Measurements from ENCODE around the gene SERPINB8.
"Not testable (repeated sequence)": the region's sequence is repeated elsewhere in the genome, so short reads cannot be mapped to it uniquely, and the experiment has no call there.

SERPINB8 gene

DNA sequence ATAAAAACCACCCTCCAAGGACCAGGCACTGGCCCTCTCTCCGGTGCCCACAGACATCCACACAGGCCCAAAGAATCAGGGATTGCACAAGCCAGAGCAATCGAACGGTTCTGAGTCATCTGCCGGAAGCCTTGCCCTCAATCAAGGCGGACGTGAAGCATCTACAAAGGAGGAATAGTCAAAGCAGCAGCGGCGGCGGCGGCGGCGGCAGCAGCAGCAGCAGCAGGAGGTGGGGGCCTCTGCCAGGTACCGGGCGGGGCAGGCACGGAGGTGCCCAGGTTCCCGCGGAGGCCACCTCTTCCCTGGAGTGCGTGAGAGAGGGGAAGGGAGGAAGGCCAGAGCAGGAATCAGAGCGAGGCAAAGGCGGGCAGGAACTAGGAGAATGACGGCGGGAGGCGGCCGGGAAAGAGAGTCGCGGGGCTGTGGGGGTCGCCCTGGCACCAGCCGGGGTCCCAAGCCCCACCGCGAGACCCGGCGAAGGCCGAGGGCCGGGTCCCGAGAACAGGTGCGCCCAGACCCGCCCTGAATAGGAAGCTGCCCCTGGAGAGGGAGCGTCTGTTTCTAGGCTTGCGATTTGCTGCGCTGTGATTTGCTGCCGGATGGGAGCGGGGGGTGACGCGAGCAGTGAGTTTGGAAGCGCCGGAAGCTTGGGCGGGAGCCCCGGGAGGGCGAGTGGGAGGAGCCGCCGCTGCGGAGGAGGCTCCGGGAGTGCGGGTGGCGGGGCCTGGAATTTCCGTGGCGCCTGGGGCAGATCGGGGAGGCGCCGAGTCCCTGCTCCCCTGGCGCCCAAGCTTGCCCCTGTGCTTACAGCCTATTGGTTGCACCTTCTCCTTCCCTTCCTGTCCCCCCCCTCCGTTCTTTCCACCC is at the start of gene SERPINB8:
Gene SERPINB8, plus strand, starts transcription at position 140 of the 867 bp plus-strand sequence. CDS start 8,228 bp downstream, outside the sequence.
- peak; percentile 71 for DNase-seq (ENCODE audit: low read depth)

DNA sequence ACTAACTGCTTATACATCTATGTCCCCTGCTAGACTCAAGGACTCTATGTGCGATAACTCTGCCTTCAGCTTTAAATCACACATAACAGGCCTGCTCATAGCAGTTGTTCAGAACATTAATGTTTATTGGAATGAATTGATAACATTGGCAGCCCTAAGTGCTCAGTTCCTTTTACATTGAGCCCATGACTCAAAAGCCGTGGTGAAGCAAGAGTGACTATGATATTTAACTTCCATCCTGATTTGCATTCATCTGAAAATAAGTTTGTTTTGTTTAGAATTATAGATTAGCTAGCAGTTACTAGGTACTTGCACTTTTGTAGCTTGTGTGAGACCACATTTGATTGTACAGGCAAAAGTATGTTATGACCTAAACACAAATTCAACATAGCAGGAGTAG is 47.8 kb upstream of the SERPINB8 start:
- DNase-seq (ENCODE audit: low read depth) = no peak

DNA sequence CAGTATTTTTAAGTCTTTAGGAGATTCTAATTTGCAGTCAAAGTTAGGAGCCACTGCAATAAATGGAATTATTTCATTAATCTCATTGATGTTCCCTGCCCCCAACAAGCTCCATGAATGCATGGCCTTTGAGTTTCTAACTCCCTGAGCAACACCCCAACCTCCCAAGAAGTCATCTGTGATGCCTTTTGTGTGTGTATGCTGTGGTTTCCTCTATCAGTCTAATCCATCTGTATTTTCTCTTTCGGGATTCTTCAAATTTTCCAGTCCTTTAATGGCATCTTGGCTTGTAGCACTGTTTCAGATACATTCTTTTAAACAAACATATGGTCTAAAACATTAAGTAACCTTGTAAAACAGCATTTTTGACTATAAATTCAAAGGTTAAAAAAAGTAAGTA is 45.3 kb upstream of the SERPINB8 start:
- no peak for DNase-seq (ENCODE audit: low read depth)

DNA sequence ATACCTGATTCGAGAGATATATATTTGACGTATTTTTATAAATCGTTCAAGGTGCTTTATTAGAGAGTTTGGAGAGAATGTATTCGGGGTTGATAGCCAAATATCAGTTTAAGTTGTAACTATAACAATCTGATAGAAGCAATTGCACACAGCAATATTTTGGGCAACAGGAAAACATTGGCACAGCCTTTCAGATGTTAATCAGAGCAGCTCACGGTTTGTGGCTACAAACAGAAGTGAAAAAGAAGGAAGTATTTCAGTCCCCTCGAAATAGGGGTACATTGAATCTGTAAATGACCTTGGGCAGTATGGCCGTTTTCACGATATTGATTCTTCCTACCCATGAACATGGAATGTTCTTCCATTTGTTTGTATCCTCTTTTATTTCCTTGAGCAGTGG is 41.5 kb upstream of the SERPINB8 start:
- DNase-seq (ENCODE audit: low read depth) = no peak

DNA sequence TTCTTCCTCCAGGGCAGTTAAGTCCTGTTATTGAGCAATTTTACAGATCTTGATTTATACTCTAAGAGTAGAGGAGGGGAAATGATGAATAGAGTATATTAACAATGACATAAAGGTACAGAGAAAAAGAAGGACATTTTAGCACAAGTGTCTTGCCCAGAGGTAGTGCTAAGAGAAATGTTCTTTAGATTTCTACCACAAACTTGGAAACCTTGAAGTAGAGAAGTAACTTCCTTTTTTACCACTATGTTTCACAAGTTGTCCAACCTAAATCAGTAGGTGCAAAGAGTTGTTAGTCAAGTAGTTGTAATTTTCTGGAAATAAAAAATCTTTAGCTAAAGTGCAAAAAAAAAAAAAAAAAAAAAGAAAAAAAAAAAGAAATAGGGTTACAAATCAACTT is 40.5 kb upstream of the SERPINB8 start:
- DNase-seq (ENCODE audit: low read depth) = not testable (repeated sequence)

DNA sequence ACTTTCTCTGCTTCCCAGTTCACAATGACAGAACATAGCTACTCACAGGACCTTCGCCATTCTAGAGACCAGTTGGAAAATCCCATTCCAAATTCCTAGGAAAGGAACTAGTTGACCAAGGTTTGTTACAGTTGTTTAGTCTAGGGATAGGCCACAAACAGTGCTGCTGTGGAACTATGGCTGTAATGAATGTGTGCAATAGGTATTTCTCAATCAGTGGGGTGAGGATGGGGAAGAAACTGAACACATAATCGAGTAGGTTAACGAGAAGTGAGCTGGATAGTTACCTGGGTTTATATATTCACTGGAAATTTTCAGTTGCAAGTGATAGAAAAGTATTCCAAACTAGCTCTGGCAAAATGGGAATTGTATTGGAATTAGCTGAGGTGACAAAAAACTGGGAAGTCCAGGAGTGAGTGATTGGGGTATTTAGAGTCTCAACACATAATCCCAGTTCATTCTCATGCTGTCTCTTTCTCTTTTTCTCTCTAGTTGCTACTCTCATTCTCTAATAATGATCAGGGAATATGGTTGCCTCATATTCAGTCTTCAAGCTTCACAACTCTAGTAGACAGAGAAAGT is 39.0 kb upstream of the SERPINB8 start:
- no peak for DNase-seq (ENCODE audit: low read depth)

GRCh38 chr18:63936156-63936931 is 33.5 kb upstream of the SERPINB8 start:
- DNase-seq (ENCODE audit: low read depth) = peak; percentile 52

GRCh38 chr18:63936932-63937393 is 32.9 kb upstream of the SERPINB8 start:
- DNase-seq (ENCODE audit: low read depth) = no peak

- no peak for DNase-seq (ENCODE audit: low read depth)
Observed at GRCh38 chr18:63940008-63940407, 29.9 kb upstream of the SERPINB8 start.

GRCh38 chr18:63940543-63941050 is 29.3 kb upstream of the SERPINB8 start:
- DNase-seq (ENCODE audit: low read depth) = not testable (repeated sequence)

- no peak for DNase-seq (ENCODE audit: low read depth)
Observed at GRCh38 chr18:63947051-63947790, 22.7 kb upstream of the SERPINB8 start.

- peak; percentile 71 for DNase-seq (ENCODE audit: low read depth)
Observed at GRCh38 chr18:63949068-63949737, 20.7 kb upstream of the SERPINB8 start, which contains the start of gene HMSD. Gene HMSD, plus strand, starts transcription at chr18:63949301. Its CDS starts 4,155 bp downstream, at chr18:63953456.

GRCh38 chr18:63951302-63951705 is 18.6 kb upstream of the SERPINB8 start:
- peak; percentile 15 for DNase-seq (ENCODE audit: low read depth)

DNA sequence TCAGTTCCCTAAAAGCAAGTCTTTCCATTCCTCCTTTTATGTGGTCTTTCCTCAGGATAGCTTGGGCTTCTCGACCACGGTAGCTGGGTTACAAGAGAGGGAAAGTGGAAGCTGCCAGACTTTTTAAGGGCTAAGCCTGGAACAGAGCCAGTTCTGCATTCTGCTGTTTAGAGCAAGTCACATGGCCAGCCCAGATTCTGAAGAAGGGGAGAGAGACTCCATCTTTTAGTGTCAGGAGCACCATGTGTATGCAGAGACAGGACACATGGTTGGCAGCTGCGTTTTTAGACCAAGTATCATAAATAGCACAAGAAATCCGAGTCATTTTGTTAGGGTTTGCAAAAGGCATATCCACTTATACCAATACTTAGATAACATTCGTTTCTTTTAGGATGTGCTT is 16.1 kb upstream of the SERPINB8 start:
- DNase-seq (ENCODE audit: low read depth) = no peak

DNA sequence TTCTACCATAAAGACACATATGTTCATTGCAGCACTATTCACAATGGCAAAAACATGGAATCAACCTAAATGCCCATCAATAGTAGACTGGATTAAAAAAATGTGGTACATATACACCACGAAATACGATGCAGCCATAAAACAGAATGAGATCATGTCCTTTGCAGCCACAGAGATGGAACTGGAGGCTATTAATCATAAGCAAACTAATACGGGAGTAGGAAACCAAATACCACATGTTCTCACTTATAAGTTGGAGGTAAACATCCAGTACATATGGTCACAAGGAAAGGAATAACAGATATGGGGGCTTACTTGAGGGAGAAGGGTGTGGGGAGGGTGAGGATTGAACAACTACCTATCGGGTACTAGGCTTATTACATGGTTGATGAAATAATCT is 13.1 kb upstream of the SERPINB8 start:
- DNase-seq (ENCODE audit: low read depth) = no peak

DNA sequence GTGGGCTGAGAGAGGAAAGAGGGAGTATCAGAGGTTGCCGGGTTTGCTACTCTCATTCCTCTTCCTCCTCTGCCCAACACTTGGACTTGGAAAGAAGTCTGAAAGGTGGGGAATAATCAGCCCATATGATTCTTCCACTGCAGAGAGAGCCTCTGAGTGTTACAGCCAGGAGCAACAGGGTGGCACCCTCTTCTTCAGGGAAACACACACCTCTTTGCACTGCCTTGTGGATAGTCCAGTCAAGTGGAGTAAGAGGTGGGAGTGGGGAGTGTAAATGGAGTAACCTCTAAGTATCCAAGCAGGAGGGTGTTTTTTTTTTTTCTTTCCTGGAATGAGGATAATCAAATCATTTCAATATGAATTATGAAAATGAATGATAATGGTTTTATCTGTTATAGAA is 9.0 kb upstream of the SERPINB8 start:
- no peak for DNase-seq (ENCODE audit: low read depth)

DNA sequence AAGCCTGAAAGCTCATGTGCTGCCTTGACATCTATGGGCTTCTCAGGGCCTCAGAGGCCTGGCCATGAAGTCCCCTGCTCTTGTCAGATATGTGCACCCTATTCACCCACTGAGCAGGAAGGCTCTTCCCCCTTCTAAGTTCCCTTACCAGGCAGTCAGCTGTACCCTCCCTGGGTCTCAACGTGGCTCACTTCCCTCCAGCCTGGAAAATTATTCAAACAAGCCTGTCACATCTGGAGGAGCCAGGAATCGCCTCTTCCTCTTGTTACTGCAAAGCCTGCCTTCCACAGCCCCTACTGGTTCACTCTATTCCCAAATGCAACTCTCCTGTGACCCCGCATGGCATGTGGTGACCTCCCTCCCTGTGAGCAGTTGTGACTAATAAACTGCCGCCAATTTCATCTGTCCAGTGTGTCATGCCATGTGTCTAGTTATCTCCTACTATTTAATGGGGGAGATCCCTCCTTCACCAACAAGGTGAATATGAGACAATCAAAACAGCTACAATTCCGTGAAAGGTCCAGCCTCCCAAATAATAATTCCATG is 8.4 kb upstream of the SERPINB8 start:
- no peak for DNase-seq (ENCODE audit: low read depth)

DNA sequence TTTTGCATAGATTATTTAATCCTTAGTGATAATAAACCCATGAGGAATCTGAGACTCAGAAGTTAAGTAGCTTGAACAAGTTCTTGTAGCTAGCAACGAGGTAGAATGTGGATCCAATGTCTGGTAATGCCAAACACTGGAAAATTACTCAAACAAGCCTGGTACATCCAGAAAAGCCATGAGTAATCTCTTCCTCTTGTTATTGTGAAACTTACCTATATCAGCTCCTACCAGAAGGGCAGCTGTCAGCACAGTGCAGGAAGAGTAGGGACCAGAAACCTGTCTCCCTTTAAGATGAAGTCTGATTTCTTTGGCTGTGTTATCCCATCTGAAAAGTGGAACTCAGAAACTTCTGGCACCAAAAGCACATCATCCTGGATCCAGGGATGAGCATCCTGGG is 7.7 kb upstream of the SERPINB8 start:
- no peak for DNase-seq (ENCODE audit: low read depth)

DNA sequence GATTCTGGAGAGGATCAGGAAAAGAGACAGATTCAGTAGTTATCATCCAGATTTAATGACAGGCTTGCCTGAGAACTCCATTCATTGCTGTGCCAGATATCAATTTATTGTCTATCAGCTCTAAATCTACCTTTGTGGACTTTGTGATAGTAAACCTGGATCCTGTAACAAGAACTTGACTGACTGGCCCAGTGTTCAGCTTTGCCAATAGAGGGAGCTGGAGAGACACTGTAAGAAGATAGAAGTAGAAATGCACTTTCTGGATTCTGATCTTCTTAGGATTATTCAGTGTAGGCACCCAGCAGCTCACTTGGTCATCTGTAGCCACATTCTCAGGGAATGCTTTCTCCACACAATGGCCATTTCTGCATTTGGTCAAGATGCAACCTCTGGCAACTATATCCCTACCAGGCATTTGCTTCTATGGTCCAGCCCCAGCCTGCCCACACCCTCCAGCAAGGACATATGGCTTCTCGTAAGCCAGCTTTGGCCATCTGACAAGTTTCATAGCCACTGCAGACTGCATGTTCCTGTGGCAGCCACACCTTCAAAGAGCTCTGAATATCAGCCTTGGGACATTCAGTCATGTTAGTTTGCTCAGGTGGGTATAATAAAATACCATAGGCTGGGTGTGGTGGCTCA is 6.1 kb upstream of the SERPINB8 start:
- peak; percentile 27 for DNase-seq (ENCODE audit: low read depth)

- no peak for DNase-seq (ENCODE audit: low read depth)
Observed at GRCh38 chr18:63964908-63965307, 5.0 kb upstream of the SERPINB8 start.

All from activated T-cell treated with anti-CD3 and anti-CD28 coated beads for 48 hours (primary cell).